Germinal center (tissue), 1 donor: ENCODE results near the gene OR4D1.
"Not testable (repeated sequence)": the region's sequence is repeated elsewhere in the genome, so short reads cannot be mapped to it uniquely, and the experiment has no call there.

ENCODE experiments used
- DNase-seq: peaks from one replicate; pipeline ENCODE4 v3.0.0; 2012; ENCODE audit warnings: mixed read lengths, low spot score

OR4D1 gene

GRCh38 chr17:58147930-58148434 lies at the start of gene OR4D1:
Gene OR4D1, plus strand, starts transcription at chr17:58148384. Its CDS starts 6,770 bp downstream, at chr17:58155154.
- DNase-seq: no peak

GRCh38 chr17:58100506-58100905 lies 47.7 kb upstream of the OR4D1 start:
- no peak for DNase-seq

GRCh38 chr17:58101898-58102297 lies 46.3 kb upstream of the OR4D1 start:
- DNase-seq: not testable (repeated sequence)

- DNase-seq: no peak
These were observed 43.1 kb upstream of the OR4D1 start for GRCh38 chr17:58105093-58105492.

- DNase-seq: no peak
These were observed 40.9 kb upstream of the OR4D1 start for GRCh38 chr17:58107306-58107705.

GRCh38 chr17:58109197-58109596 lies 39.0 kb upstream of the OR4D1 start:
- DNase-seq: no peak

GRCh38 chr17:58110012-58110411 lies 38.2 kb upstream of the OR4D1 start:
- DNase-seq: no peak

- DNase-seq: no peak
These were observed 36.5 kb upstream of the OR4D1 start for GRCh38 chr17:58111676-58112075.

GRCh38 chr17:58112970-58113631 lies 35.1 kb upstream of the OR4D1 start:
- peak; percentile 72 for DNase-seq

GRCh38 chr17:58113947-58114346 lies 34.2 kb upstream of the OR4D1 start:
- no peak for DNase-seq

GRCh38 chr17:58117382-58117781 lies 30.8 kb upstream of the OR4D1 start:
- DNase-seq: no peak

- no peak for DNase-seq
These were observed 28.7 kb upstream of the OR4D1 start for GRCh38 chr17:58119491-58119890.

GRCh38 chr17:58120195-58120822 lies 27.9 kb upstream of the OR4D1 start:
- peak; percentile 13 for DNase-seq

- no peak for DNase-seq
These were observed 26.3 kb upstream of the OR4D1 start for GRCh38 chr17:58121925-58122324.

GRCh38 chr17:58127846-58128245 lies 20.3 kb upstream of the OR4D1 start:
- no peak for DNase-seq

- DNase-seq: not testable (repeated sequence)
These were observed 15.5 kb upstream of the OR4D1 start for GRCh38 chr17:58132697-58133096.

GRCh38 chr17:58136669-58137279 lies 11.4 kb upstream of the OR4D1 start:
- no peak for DNase-seq

GRCh38 chr17:58141505-58141904 lies 6.7 kb upstream of the OR4D1 start:
- no peak for DNase-seq

- DNase-seq: not testable (repeated sequence)
These were observed 4.8 kb upstream of the OR4D1 start for GRCh38 chr17:58143335-58143734.

GRCh38 chr17:58144801-58145200 lies 3.4 kb upstream of the OR4D1 start:
- DNase-seq: no peak

GRCh38 chr17:58148609-58149008 lies 425 bp downstream of the OR4D1 start:
- no peak for DNase-seq

- DNase-seq: no peak
These were observed 2.2 kb downstream of the OR4D1 start for GRCh38 chr17:58150394-58150793.

- DNase-seq: no peak
These were observed 4.9 kb downstream of the OR4D1 start for GRCh38 chr17:58153046-58153445.
